NB4 (cell line): ENCODE data around the gene HECTD3.

Experiments used
- DNase-seq: peaks from one replicate; pipeline ENCODE4 v3.0.0; 2010; ENCODE audit warnings: low read depth
- H3K4me3 ChIP-seq: one replicate; pipeline ENCODE4 v1.5.1; 2011; ENCODE audit warnings: mild to moderate bottlenecking, low read depth, low read length, moderate library complexity
- CTCF ChIP-seq: IDR thresholded peaks from one replicate; pipeline ENCODE4 v1.5.1; 2012; ENCODE audit warnings: low read depth, low read length
- MAX ChIP-seq: IDR thresholded peaks from 2 replicates; pipeline ENCODE4 v1.6.1; 2011; ENCODE audit warnings: low read depth, low read length
- MYC ChIP-seq: IDR thresholded peaks from 2 replicates; pipeline ENCODE4 v1.6.1; 2011; ENCODE audit warnings: low read depth, low read length
- POLR2A ChIP-seq: IDR thresholded peaks from 2 replicates; pipeline ENCODE4 v1.6.1; 2011; ENCODE audit warnings: mild to moderate bottlenecking; ENCODE audit not compliant: insufficient read length; ENCODE audit errors: extremely low read depth

HECTD3 gene

GRCh38 chr1:45010855-45011811 is at the start of gene HECTD3:
Gene HECTD3 (minus strand): TSS chr1:45011324. CDS start chr1:45011257, 67 bp downstream.
- no peak for TF ChIP-seq CTCF
- peak; percentile 13 for TF ChIP-seq POLR2A
- TF ChIP-seq MYC: peak; percentile 30; the same call in 1 of the 2 replicates
- peak; percentile 38 for TF ChIP-seq MAX
- peak; percentile 84 for DNase-seq
- peak within 1 kb of the TSS; percentile 95 for H3K4me3 ChIP-seq

GRCh38 chr1:45059829-45060228 is 48.7 kb upstream of the HECTD3 start:
- no peak overlapping the region for H3K4me3 ChIP-seq
- TF ChIP-seq POLR2A: no peak
- no peak for TF ChIP-seq MYC
- no peak for TF ChIP-seq CTCF
- TF ChIP-seq MAX: no peak
- DNase-seq: no peak

GRCh38 chr1:45057542-45057941 is 46.4 kb upstream of the HECTD3 start:
- no peak for DNase-seq
- TF ChIP-seq MYC (no peak), CTCF (no peak), POLR2A (no peak)
- H3K4me3 ChIP-seq: no peak overlapping the region

GRCh38 chr1:45051005-45051772 is 40.1 kb upstream of the HECTD3 start:
- no peak for DNase-seq
- no peak overlapping the region for H3K4me3 ChIP-seq

GRCh38 chr1:45047032-45047431 is 35.9 kb upstream of the HECTD3 start:
- TF ChIP-seq MYC (no peak), POLR2A (no peak), CTCF (no peak), MAX (no peak)
- DNase-seq: no peak
- H3K4me3 ChIP-seq: no peak overlapping the region

More at GRCh38 chr1:45051005-45051772, 40.1 kb upstream of the HECTD3 start:
- TF ChIP-seq MYC (no peak), CTCF (no peak), POLR2A (no peak), MAX (no peak)
